ENCODE measurements around the gene SERINC2. TPM values are rescaled to one million over a fixed set of nuclear protein-coding genes. Genes with fewer than 3 reads are reported as not detected.

SERINC2 gene
- total RNA-seq, 1 donor from 2014 or later, result 23.2 TPM

DNA sequence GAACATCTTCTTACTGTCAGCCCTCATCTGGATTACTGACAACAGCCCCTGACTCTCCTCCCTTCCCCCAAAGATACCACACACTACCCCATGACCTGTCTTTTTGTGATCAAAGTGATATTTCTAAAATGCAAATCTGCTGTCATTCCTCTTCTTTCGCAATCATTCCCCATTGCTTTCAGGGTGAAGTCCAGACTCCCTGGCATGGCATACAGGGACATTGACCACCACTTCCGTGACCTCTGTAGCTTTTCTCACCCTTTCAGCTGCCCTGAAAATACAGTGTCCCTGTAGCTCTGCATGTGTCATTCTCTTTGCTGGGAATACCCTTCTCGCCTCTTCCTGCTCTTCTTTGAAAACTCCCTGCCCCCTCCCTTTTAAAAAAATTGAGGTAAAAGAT lies 4.1 kb downstream of the SERINC2 start:
- no peaks in the 10 kb centered on the region for H3K27me3 ChIP-seq (ENCODE audit: control insufficient read depth, insufficient read depth, low read length)
- H3K36me3 ChIP-seq (ENCODE audit: control insufficient read depth, insufficient read depth, low read length), result peaks cover 13% of the 10 kb centered on the region
- no peak overlapping the region for H3K4me3 ChIP-seq (ENCODE audit: low read depth, low read length)
- no peak for FAIRE-seq
- TF ChIP-seq, protein P1, sequence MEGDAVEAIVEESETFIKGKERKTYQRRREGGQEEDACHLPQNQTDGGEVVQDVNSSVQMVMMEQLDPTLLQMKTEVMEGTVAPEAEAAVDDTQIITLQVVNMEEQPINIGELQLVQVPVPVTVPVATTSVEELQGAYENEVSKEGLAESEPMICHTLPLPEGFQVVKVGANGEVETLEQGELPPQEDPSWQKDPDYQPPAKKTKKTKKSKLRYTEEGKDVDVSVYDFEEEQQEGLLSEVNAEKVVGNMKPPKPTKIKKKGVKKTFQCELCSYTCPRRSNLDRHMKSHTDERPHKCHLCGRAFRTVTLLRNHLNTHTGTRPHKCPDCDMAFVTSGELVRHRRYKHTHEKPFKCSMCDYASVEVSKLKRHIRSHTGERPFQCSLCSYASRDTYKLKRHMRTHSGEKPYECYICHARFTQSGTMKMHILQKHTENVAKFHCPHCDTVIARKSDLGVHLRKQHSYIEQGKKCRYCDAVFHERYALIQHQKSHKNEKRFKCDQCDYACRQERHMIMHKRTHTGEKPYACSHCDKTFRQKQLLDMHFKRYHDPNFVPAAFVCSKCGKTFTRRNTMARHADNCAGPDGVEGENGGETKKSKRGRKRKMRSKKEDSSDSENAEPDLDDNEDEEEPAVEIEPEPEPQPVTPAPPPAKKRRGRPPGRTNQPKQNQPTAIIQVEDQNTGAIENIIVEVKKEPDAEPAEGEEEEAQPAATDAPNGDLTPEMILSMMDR (IDR thresholded peaks at IDR 0.05; ENCODE audit: insufficient read depth, low read length, severe bottlenecking), result no peak
- no peak for DNase-seq (ENCODE audit: low read depth)

DNA sequence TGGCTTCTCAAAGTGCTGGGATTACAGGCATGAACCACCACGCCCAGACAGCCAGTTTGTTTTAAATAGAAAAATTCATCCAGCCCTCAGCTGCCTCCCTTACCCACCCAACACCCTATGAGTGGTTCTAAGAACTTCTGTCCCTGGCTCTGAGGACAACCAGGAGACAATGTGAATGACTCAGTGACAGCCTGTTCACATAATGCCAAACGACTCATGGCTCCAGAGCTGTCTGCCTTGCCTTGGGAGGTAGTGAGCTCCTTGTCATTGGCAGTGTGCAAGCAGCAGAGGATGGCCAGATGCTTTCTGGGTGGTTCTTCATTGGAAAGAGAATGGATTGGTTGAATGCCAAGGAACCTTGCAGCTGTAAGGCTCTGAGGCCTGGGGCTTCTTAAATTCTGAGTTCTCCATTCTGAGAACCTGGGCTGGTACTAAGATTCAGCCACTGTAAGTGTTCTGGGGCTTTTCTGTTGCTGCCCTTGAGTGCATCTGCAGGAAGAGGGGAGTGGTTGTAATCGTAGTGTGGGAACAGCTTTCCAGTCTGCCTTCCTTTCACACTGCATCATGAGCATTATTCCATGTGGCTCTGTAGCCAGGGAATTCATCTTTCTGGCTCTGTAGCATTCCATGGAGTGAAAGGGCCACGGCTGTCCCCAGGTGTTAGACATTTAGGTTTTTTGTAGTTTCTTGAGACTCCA lies 5.8 kb downstream of the SERINC2 start:
- Histone ChIP-seq H3K27me3 (ENCODE audit: control insufficient read depth, insufficient read depth, low read length) (no peaks in the 10 kb centered on the region), H3K4me3 (ENCODE audit: low read depth, low read length) (no peak overlapping the region), H3K36me3 (ENCODE audit: control insufficient read depth, insufficient read depth, low read length) (peaks cover 21% of the 10 kb centered on the region)
- TF ChIP-seq, protein P1 (IDR thresholded peaks at IDR 0.05; ENCODE audit: insufficient read depth, low read length, severe bottlenecking), result no peak
- no peak for DNase-seq (ENCODE audit: low read depth)
- FAIRE-seq, result no peak

DNA sequence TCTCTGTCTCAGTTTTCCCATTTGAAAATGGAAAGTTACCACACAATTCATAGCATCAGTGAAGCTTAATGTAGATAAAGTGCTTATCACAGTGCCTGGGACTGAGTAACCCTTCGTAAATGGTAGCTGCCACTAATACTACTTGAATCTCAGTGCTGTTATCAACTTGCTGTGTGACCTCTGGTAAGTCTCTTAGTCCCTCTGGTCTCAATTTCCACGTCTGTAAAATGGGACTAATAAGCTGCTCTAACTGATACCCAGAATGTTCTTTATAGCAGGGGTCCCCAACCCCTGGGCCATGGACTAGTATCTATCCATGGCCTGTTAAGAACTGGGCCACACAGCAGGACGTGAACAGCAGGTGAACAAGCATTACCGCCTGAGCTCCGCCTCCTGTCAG lies 7.7 kb downstream of the SERINC2 start:
- peaks cover 31% of the 10 kb centered on the region for H3K36me3 ChIP-seq (ENCODE audit: control insufficient read depth, insufficient read depth, low read length)
- DNase-seq (ENCODE audit: low read depth) (no peak), FAIRE-seq (no peak)
- no peak overlapping the region for H3K4me3 ChIP-seq (ENCODE audit: low read depth, low read length)
- H3K27me3 ChIP-seq (ENCODE audit: control insufficient read depth, insufficient read depth, low read length), result no peaks in the 10 kb centered on the region
- TF ChIP-seq, protein P1 (IDR thresholded peaks at IDR 0.05; ENCODE audit: insufficient read depth, low read length, severe bottlenecking), result no peak

DNA sequence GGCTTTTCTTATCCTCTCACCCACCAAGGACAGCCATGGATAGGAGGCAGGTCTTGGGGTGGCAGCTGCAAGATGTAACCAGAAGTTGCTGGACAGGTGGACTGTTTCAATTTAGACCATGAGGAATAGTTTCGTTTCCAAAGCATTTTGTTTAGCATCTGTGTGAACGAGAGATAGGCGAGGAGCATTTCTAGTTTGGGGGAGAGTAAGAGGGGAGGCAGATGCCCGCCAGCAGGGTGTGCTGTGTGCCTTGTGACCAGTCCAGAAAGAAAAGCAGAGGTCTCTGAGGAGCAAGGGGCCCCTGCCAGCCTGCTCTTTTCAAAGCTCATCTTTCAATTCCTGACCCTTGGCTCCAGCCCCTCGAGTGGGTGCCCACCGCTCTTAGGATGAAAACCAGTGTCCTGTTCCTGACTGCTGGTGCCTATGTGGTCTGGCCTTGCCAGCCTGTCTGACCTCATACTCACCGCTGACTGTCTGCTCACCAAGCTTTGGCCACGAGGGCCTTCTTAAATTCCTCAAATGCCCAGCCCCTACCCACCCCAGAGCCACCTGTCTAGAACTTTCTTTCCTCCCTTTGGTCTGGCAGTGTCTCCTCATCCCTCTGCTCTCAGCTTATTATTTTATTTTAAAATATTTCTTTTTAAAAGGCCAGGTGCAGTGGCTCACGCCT lies 8.5 kb downstream of the SERINC2 start:
- TF ChIP-seq, protein P1 (IDR thresholded peaks at IDR 0.05; ENCODE audit: insufficient read depth, low read length, severe bottlenecking), result peak; percentile 54
- Histone ChIP-seq H3K4me3 (ENCODE audit: low read depth, low read length) (no peak overlapping the region), H3K36me3 (ENCODE audit: control insufficient read depth, insufficient read depth, low read length) (peaks cover 33% of the 10 kb centered on the region), H3K27me3 (ENCODE audit: control insufficient read depth, insufficient read depth, low read length) (no peaks in the 10 kb centered on the region)
- FAIRE-seq (peak; percentile 13), DNase-seq (ENCODE audit: low read depth) (no peak)

DNA sequence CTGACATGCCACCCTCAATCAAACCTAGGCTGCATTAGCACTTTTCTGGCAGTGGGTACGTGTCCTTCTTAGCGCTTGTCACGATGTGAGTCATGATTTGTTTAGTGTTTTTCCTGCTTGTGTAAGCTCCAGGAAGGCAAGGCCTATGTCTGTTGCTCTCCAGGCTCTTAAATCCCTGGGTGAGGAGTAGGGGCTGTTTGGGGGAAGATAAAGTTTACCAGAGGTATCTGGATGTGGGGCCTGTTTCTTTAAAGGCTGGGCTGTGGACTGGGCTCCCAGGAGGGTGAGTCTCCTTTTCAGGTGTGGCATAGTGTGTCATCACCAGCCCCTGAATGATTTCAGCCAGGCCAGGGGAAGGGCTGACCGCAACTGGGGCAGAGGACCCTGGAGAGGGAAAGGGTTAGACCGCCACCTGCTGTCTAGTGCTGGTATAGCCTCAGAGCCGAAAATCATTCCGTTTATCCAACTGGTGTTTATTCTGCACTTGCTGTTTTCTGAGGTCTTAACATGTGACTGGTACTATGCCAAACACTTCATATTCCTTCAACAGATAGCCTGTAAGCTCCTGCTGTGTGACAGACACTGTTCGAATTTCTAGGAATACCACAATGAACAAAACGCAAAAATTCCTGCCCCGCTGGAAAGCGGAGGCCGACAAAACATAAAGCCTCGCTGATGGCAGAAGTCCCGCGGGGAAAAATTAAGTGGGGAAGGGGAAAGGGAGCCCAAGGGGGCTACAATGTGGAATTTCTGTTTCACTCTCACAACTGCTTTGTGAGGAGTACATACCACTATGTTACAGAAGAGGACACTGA lies 9.7 kb downstream of the SERINC2 start:
- DNase-seq (ENCODE audit: low read depth), result peak; percentile 94
- Histone ChIP-seq H3K36me3 (ENCODE audit: control insufficient read depth, insufficient read depth, low read length) (peaks cover 42% of the 10 kb centered on the region), H3K27me3 (ENCODE audit: control insufficient read depth, insufficient read depth, low read length) (no peaks in the 10 kb centered on the region), H3K4me3 (ENCODE audit: low read depth, low read length) (no peak overlapping the region)
- TF ChIP-seq, protein P1 (IDR thresholded peaks at IDR 0.05; ENCODE audit: insufficient read depth, low read length, severe bottlenecking), result peak; percentile 96
- peak; percentile 99 for FAIRE-seq

Data from bronchial epithelial cell (primary cell).